ENCODE results near the gene ADGRG3. TPM values are rescaled to one million over a fixed set of nuclear protein-coding genes. Genes with fewer than 3 reads are reported as not detected.

ADGRG3 gene
- total RNA-seq, 1 donor from 2014 or later: not detected

GRCh38 chr16:57688487-57688986, 20.4 kb downstream of the ADGRG3 start:
- no peak overlapping the region for H3K27ac ChIP-seq (ENCODE audit: low read depth, low read length)
- no peak overlapping the region for H3K27ac Mint-ChIP-seq (ENCODE audit: unreplicated experiment)
- peaks cover 54% of the 10 kb centered on the region for H3K27me3 Mint-ChIP-seq (ENCODE audit: low read depth, unreplicated experiment)
- peaks cover 9% of the 10 kb centered on the region for H3K9me3 Mint-ChIP-seq (ENCODE audit: unreplicated experiment)
- FAIRE-seq (no peak), DNase-seq (ENCODE audit: low read depth) (no peak)
- no peak overlapping the region for H3K4me2 ChIP-seq (ENCODE audit: low read length)
- no peak overlapping the region for H3K4me3 ChIP-seq (ENCODE audit: insufficient read depth, low read depth, low read length)
- H3K4me1 Mint-ChIP-seq (ENCODE audit: low read depth, unreplicated experiment): no peaks in the 10 kb centered on the region
- H4K20me1 ChIP-seq (ENCODE audit: insufficient read depth, low read length): no peaks in the 10 kb centered on the region
- no peaks in the 10 kb centered on the region for H3K4me1 ChIP-seq (ENCODE audit: insufficient read depth, low read length)
- H3K79me2 ChIP-seq (ENCODE audit: insufficient read depth, low read length): no peaks in the 10 kb centered on the region
- no peaks in the 10 kb centered on the region for H3K36me3 ChIP-seq (ENCODE audit: insufficient read depth, low read length)
- no peak overlapping the region for H3K4me3 Mint-ChIP-seq (ENCODE audit: unreplicated experiment)
- H3K9ac ChIP-seq (ENCODE audit: low read length): no peak overlapping the region
- H3K9me3 ChIP-seq (ENCODE audit: insufficient read depth, low read depth, low read length): no peaks in the 10 kb centered on the region
- H3K27me3 ChIP-seq (ENCODE audit: insufficient read depth, low read length): peaks cover 9% of the 10 kb centered on the region
- TF ChIP-seq EZH2 (IDR thresholded peaks at IDR 0.05; ENCODE audit: insufficient read depth, low read length): no peak
- TF ChIP-seq CTCF (IDR thresholded peaks at IDR 0.05; ENCODE audit: insufficient read depth, low read depth, low read length): no peak
- no peaks in the 10 kb centered on the region for H3K36me3 Mint-ChIP-seq (ENCODE audit: low read depth, unreplicated experiment)
- H2AFZ ChIP-seq (ENCODE audit: low read depth, low read length): no peak overlapping the region

GRCh38 chr16:57688987-57689761, 21.1 kb downstream of the ADGRG3 start:
- no peak for TF ChIP-seq EZH2 (IDR thresholded peaks at IDR 0.05; ENCODE audit: insufficient read depth, low read length)
- TF ChIP-seq CTCF (IDR thresholded peaks at IDR 0.05; ENCODE audit: insufficient read depth, low read depth, low read length): no peak
- no peak overlapping the region for H3K4me2 ChIP-seq (ENCODE audit: low read length)
- no peaks in the 10 kb centered on the region for H3K79me2 ChIP-seq (ENCODE audit: insufficient read depth, low read length)
- no peak overlapping the region for H2AFZ ChIP-seq (ENCODE audit: low read depth, low read length)
- H3K9me3 Mint-ChIP-seq (ENCODE audit: unreplicated experiment): peaks cover 9% of the 10 kb centered on the region
- no peak for FAIRE-seq
- no peak overlapping the region for H3K4me3 ChIP-seq (ENCODE audit: insufficient read depth, low read depth, low read length)
- H3K9ac ChIP-seq (ENCODE audit: low read length): no peak overlapping the region
- H4K20me1 ChIP-seq (ENCODE audit: insufficient read depth, low read length): no peaks in the 10 kb centered on the region
- no peak for DNase-seq (ENCODE audit: low read depth)
- no peaks in the 10 kb centered on the region for H3K36me3 Mint-ChIP-seq (ENCODE audit: low read depth, unreplicated experiment)
- peaks cover 54% of the 10 kb centered on the region for H3K27me3 Mint-ChIP-seq (ENCODE audit: low read depth, unreplicated experiment)
- no peaks in the 10 kb centered on the region for H3K4me1 ChIP-seq (ENCODE audit: insufficient read depth, low read length)
- no peaks in the 10 kb centered on the region for H3K9me3 ChIP-seq (ENCODE audit: insufficient read depth, low read depth, low read length)
- H3K4me3 Mint-ChIP-seq (ENCODE audit: unreplicated experiment): no peak overlapping the region
- peaks cover 9% of the 10 kb centered on the region for H3K27me3 ChIP-seq (ENCODE audit: insufficient read depth, low read length)
- H3K36me3 ChIP-seq (ENCODE audit: insufficient read depth, low read length): no peaks in the 10 kb centered on the region
- no peak overlapping the region for H3K27ac Mint-ChIP-seq (ENCODE audit: unreplicated experiment)
- H3K4me1 Mint-ChIP-seq (ENCODE audit: low read depth, unreplicated experiment): no peaks in the 10 kb centered on the region
- H3K27ac ChIP-seq (ENCODE audit: low read depth, low read length): no peak overlapping the region
